Right lobe of liver (tissue), 4 donors: Measurements from ENCODE around the gene PTCD3.

Experiments
- POLR2A ChIP-seq: fragments of 450-650 bp; IDR thresholded peaks from one replicate; pipeline ENCODE4 v1.6.1; 2017; ENCODE audit warnings: antibody characterized with exemption, mild to moderate bottlenecking
- TF ChIP-seq, protein P1 (sequence below), 4 donors: fragments of 200-600 bp in 3 of 4; fragments of 450-650 bp in 1 of 4; IDR thresholded peaks; one replicate each; pipeline versions ENCODE4 v1.5.1 to v1.8.0; 2016 to 2022; ENCODE audit warnings: antibody characterized with exemption in 4 of 4, mild to moderate bottlenecking in 2 of 4
- donor health status: DM: no; HTN: no; CAD: no.
- donor health status: DM: no; HTN: no; CAD: no.
- donor health status: DM: no; HTN: yes; CAD: no.

DNA sequence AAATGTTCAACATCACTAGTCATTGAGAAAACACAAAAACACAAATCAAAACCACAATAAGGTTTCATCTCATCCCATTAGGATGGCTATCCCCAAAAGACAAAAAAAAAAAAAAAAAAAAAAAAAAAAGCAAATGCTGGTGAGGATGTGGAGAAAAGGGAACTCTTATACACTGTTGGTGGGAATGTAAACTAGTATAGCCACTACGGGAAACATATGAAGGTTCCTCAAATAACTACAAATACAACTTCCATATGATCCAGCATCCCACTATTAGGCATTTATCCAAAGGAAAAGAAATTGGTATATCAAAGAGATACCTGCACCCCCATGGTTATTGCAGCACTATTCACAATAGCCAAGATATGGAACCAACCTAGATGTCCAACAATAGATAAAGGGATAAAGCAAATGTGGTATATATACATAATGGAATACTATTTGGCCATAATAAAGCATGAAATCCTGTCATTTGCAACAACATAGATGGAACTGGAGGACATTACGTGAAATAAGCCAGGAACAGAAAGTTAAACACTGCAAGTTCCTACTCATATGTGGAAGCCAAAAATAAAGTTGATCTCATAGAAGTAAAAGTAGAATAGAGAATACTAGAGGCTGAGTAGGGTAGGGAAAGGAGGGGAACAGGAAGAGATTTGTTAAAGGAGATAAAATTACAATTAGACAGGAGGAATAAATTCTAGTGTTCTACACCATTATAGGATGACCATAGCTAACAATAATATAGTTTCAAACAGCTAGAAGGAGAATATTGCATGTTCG lies 8.7 kb upstream of the PTCD3 start:
- no peak for TF ChIP-seq POLR2A
- TF ChIP-seq, protein P1, sequence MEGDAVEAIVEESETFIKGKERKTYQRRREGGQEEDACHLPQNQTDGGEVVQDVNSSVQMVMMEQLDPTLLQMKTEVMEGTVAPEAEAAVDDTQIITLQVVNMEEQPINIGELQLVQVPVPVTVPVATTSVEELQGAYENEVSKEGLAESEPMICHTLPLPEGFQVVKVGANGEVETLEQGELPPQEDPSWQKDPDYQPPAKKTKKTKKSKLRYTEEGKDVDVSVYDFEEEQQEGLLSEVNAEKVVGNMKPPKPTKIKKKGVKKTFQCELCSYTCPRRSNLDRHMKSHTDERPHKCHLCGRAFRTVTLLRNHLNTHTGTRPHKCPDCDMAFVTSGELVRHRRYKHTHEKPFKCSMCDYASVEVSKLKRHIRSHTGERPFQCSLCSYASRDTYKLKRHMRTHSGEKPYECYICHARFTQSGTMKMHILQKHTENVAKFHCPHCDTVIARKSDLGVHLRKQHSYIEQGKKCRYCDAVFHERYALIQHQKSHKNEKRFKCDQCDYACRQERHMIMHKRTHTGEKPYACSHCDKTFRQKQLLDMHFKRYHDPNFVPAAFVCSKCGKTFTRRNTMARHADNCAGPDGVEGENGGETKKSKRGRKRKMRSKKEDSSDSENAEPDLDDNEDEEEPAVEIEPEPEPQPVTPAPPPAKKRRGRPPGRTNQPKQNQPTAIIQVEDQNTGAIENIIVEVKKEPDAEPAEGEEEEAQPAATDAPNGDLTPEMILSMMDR (IDR thresholded peaks at IDR 0.05) = no peak
